Psoas muscle (tissue), 8 donors: Measurements from ENCODE around the gene RPP38. TPM values are rescaled to one million over a fixed set of nuclear protein-coding genes. Genes with fewer than 3 reads are reported as not detected.

ENCODE experiments used
- ATAC-seq, 4 donors: fragments of 200-7000 bp; cut with Tn5 transposase; one replicate each; pipeline ENCODE4 v1.9.1; 2020; ENCODE audit warnings: moderate library complexity in 3 of 4, mild to moderate bottlenecking in 2 of 4
- DNase-seq, 2 donors: peaks; one replicate each; pipeline ENCODE4 v3.0.0-alpha.2; 2020
- H3K27ac ChIP-seq: fragments of 200-600 bp; one replicate; pipeline ENCODE4 v1.8.0; 2022
- H3K27me3 ChIP-seq, 3 donors: fragments of 200-600 bp in 1 of 3; one replicate each; pipeline versions ENCODE4 v1.6.1 to v1.8.0; 2013 to 2022; ENCODE audit warnings: low read length in 2 of 3, mild to moderate bottlenecking in 2 of 3, moderate library complexity in 1 of 3; ENCODE audit not compliant: insufficient read depth in 3 of 3
- H3K36me3 ChIP-seq, 2 donors: fragments of 200-600 bp in 1 of 2; one replicate each; pipeline versions ENCODE4 v1.6.1 to v1.8.0; 2013 to 2022; ENCODE audit warnings: low read depth in 1 of 2, mild to moderate bottlenecking in 1 of 2, moderate library complexity in 1 of 2; ENCODE audit not compliant: insufficient read depth in 1 of 2
- H3K4me1 ChIP-seq: fragments of 200-600 bp; one replicate; pipeline ENCODE4 v1.8.0; 2022
- H3K4me3 ChIP-seq: fragments of 200-600 bp; one replicate; pipeline ENCODE4 v1.8.0; 2022; ENCODE audit warnings: mild to moderate bottlenecking
- H3K9me3 ChIP-seq: fragments of 200-600 bp; one replicate; pipeline ENCODE4 v1.8.0; 2022
- CTCF ChIP-seq: fragments of 200-600 bp; IDR thresholded peaks from one replicate; pipeline ENCODE4 v1.8.0; 2022; ENCODE audit warnings: antibody characterized with exemption
- WGBS, 3 donors: extraction: QIAGEN DNeasy Blood & Tissue Kit; methylation state at CpG; one replicate each; pipeline versions ENCODE4 v1.1.6 to v1.1.7; 2013; 5-methylcytosine and 5-hydroxymethylcytosine counted together
- intact Hi-C, 2 donors: fragments of 100-400 bp; cut with DNase I; formaldehyde crosslinking; loops; one replicate each; pipeline versions ENCODE4 v1.11.0 to v1.14.2; 2022
- long read RNA-seq, 2 donors: library from polyadenylated mRNA; unstranded; transcript quantifications; one replicate each; pipeline ENCODE4 v2.0.0, GENCODE V29; 2021
- polyA plus RNA-seq, 3 donors: library from polyadenylated mRNA; stranded (reverse); fragments of 200-250 nt; gene quantifications; one replicate each; pipeline ENCODE4 v1.2.3, GENCODE V29; 2013
- total RNA-seq, 4 donors: library from RNA; stranded (reverse); fragmentation: NEBNext Ultra II Directional in 2 of 4; extraction: Animal tissue kit (Norgen Biotek cat#: 25700) in 2 of 4; gene quantifications; one replicate each; pipeline versions ENCODE4 v1.2.1 to v1.2.4, GENCODE V29; 2021 to 2023
- donor health status: healthy with polysubstance abuse.
- donor health status: DM: no; HTN: no; CAD: no; lungs with moderate emphysema.
- donor health status: Bipolar disorder and iron deficiency.
- donor health status: healthy.
- donor health status: DM: yes; HTN: yes; CAD: no.
- donor health status: DM: no; HTN: no; CAD: no.
- donor health status: DM: no; HTN: no; CAD: no.
- donor health status: DM: yes; HTN: yes; CAD: no.

RPP38 gene
- total RNA-seq, result 10 to 100 TPM in 2 of 4 donors, 1 to 10 TPM in 2; 7.3 to 17.2 (median 11.1) TPM
- polyA plus RNA-seq, result 10 to 100 TPM; 18.1 to 21.9 (median 20.2) TPM
- long read RNA-seq, donor 1, partial matches to known transcripts, result 1 of 12 reads
- long read RNA-seq, donor 1, other reads (novel, unspliced or antisense), result 4 of 12 reads
- long read RNA-seq, donor 2, transcript RPP38-201 (3 exons, 1,457 nt), result minor isoform, 9 of 41 reads
- long read RNA-seq, donor 2, transcript RPP38-204 (3 exons, 1,296 nt), result major isoform, 12 of 41 reads
- long read RNA-seq, donor 2, transcript RPP38-203 (2 exons, 1,030 nt), result minor isoform, 10 of 41 reads
- long read RNA-seq, donor 2, partial matches to known transcripts, result 3 of 41 reads
- long read RNA-seq, donor 2, other reads (novel, unspliced or antisense), result 6 of 41 reads

- intact Hi-C loops, result loop anchor here (5.0 kb wide), 2 partner anchors 70 to 140 kb away; partner anchors contain the start of genes MEIG1 (in 2 of the 2) and NMT2 (in 2 of the 2)
- DNase-seq, result peak; percentile 97 to 99
- Histone ChIP-seq H3K27me3 (no peaks in the 10 kb centered on the region), H3K9me3 (no peaks in the 10 kb centered on the region), H3K4me1 (peaks cover 8% of the 10 kb centered on the region), H3K27ac (peak within 1 kb of the TSS; percentile 93), H3K4me3 (peak within 1 kb of the TSS; percentile 86), H3K36me3 (peaks cover 0 to 21% of the 10 kb centered on the region in 2 donors)
- ATAC-seq, result peak; percentile 98 to 99 (median 99)
- no peak for TF ChIP-seq CTCF
- 0% methylated on average over 59 to 84 of the region's 84 CpGs for WGBS, 3 donors
These were observed at the start of gene RPP38 for GRCh38 chr10:15097011-15097812. TSS of gene RPP38 (plus strand) at chr10:15097355. CDS start at chr10:15103315, 5,960 bp downstream.

GRCh38 chr10:15049533-15049932, 47.6 kb upstream of the RPP38 start:
- H3K36me3 ChIP-seq, result no peaks in the 10 kb centered on the region
- H3K4me3 ChIP-seq, result no peak overlapping the region
- H3K27me3 ChIP-seq, result no peaks in the 10 kb centered on the region
- no peak for TF ChIP-seq CTCF
- ATAC-seq (no peak), DNase-seq (no peak)
- H3K9me3 ChIP-seq, result no peaks in the 10 kb centered on the region
- intact Hi-C loops, result no loop called here
- H3K27ac ChIP-seq, result no peak overlapping the region
- no peaks in the 10 kb centered on the region for H3K4me1 ChIP-seq

GRCh38 chr10:15052121-15052520, 45.0 kb upstream of the RPP38 start:
- Histone ChIP-seq H3K36me3 (no peaks in the 10 kb centered on the region), H3K27ac (no peak overlapping the region), H3K27me3 (no peaks in the 10 kb centered on the region), H3K9me3 (no peaks in the 10 kb centered on the region), H3K4me3 (no peak overlapping the region), H3K4me1 (no peaks in the 10 kb centered on the region)
- DNase-seq, result no peak
- 84 to 90% (median 86%) methylated on average over 7 of the region's 7 CpGs for WGBS, 3 donors
- ATAC-seq, result no peak
- intact Hi-C loops, result no loop called here
- no peak for TF ChIP-seq CTCF

- no peaks in the 10 kb centered on the region for H3K36me3 ChIP-seq
- intact Hi-C loops, result no loop called here
- WGBS, 3 donors, result 83 to 90% (median 84%) methylated on average over 3 of the region's 3 CpGs
- no peaks in the 10 kb centered on the region for H3K27me3 ChIP-seq
- H3K9me3 ChIP-seq, result no peaks in the 10 kb centered on the region
- no peak overlapping the region for H3K4me3 ChIP-seq
- no peak for TF ChIP-seq CTCF
- no peaks in the 10 kb centered on the region for H3K4me1 ChIP-seq
- ATAC-seq, result no peak
- no peak for DNase-seq
- H3K27ac ChIP-seq, result no peak overlapping the region
These were observed 44.1 kb upstream of the RPP38 start for GRCh38 chr10:15053061-15053460.
